HTR-8/SVneo (cell line): ENCODE data around the gene KIF24.
"Not testable (repeated sequence)": the region's sequence is repeated elsewhere in the genome, so short reads cannot be mapped to it uniquely, and the experiment has no call there.

Experiments
- DNase-seq: peaks from one replicate; pipeline ENCODE4 v3.0.0; 2011; ENCODE audit warnings: low spot score, mixed read lengths; ENCODE audit not compliant: insufficient read length
- FAIRE-seq: peaks from 2 replicates; lab custom pipeline; 2011; peaks lifted over from hg19 to GRCh38; lab: Jason Lieb, UNC

KIF24 gene

GRCh38 chr9:34328987-34329832, at the start of gene KIF24, which contains the start of gene NUDT2:
Gene KIF24, minus strand, starts transcription at chr9:34329268. Its CDS starts 17,922 bp downstream, at chr9:34311346.
Gene NUDT2, plus strand, starts transcription at chr9:34329569. Its CDS starts 9,471 bp downstream, at chr9:34339040.
- FAIRE-seq (no peak), DNase-seq (peak; percentile 86)

- DNase-seq (no peak), FAIRE-seq (no peak)
These were observed 49.5 kb upstream of the KIF24 start for GRCh38 chr9:34378376-34379060.

GRCh38 chr9:34377404-34377746, 48.3 kb upstream of the KIF24 start:
- no peak for FAIRE-seq
- DNase-seq, result no peak

- peak; percentile 80 for FAIRE-seq
- peak; percentile 96 for DNase-seq
These were observed 47.7 kb upstream of the KIF24 start, which contains the start of gene MYORG for GRCh38 chr9:34376596-34377403. Gene MYORG, minus strand, starts transcription at chr9:34376898. Its CDS starts 3,955 bp downstream, at chr9:34372943.

GRCh38 chr9:34375901-34376595, 47.0 kb upstream of the KIF24 start:
- DNase-seq (peak; percentile 52), FAIRE-seq (peak; percentile 4)

GRCh38 chr9:34374905-34375552, 46.0 kb upstream of the KIF24 start:
- no peak for DNase-seq
- no peak for FAIRE-seq

GRCh38 chr9:34374339-34374738, 45.3 kb upstream of the KIF24 start:
- DNase-seq, result no peak
- no peak for FAIRE-seq

GRCh38 chr9:34373749-34374148, 44.7 kb upstream of the KIF24 start:
- DNase-seq, result no peak
- no peak for FAIRE-seq

GRCh38 chr9:34372467-34373011, 43.5 kb upstream of the KIF24 start:
- FAIRE-seq (no peak), DNase-seq (no peak)

- DNase-seq, result no peak
- FAIRE-seq, result no peak
These were observed 42.9 kb upstream of the KIF24 start for GRCh38 chr9:34371886-34372466.

GRCh38 chr9:34370970-34371880, 42.2 kb upstream of the KIF24 start:
- no peak for FAIRE-seq

GRCh38 chr9:34370335-34370969, 41.4 kb upstream of the KIF24 start:
- DNase-seq (no peak), FAIRE-seq (no peak)

More at GRCh38 chr9:34370970-34371880, 42.2 kb upstream of the KIF24 start:
- no peak for DNase-seq

- DNase-seq, result no peak
- FAIRE-seq, result no peak
These were observed 40.6 kb upstream of the KIF24 start for GRCh38 chr9:34369636-34370035.

GRCh38 chr9:34368796-34369195, 39.7 kb upstream of the KIF24 start:
- DNase-seq, FAIRE-seq: not testable (repeated sequence)

GRCh38 chr9:34367751-34368410, 38.8 kb upstream of the KIF24 start:
- FAIRE-seq, DNase-seq: not testable (repeated sequence)

- no peak for FAIRE-seq
- no peak for DNase-seq
These were observed 37.3 kb upstream of the KIF24 start for GRCh38 chr9:34366365-34366764.

GRCh38 chr9:34365282-34365681, 36.2 kb upstream of the KIF24 start:
- no peak for DNase-seq
- no peak for FAIRE-seq
